H1 (cell line): ENCODE data around the gene RASL10B. TPM values are rescaled to one million over a fixed set of nuclear protein-coding genes. Genes with fewer than 3 reads are reported as not detected.
A peak's percentile ranks its signal among the peaks of the same experiment; 100 is the strongest.

ENCODE experiments used
- CTCF ChIA-PET: fragments of 300-600 bp; sonication (Branson Sonifier 250); formaldehyde crosslinking; loops from one replicate; lab custom pipeline; 2021; ENCODE audit not compliant: partially characterized antibody; lab: Charles Lee
- POLR2A ChIA-PET: fragments of 300-600 bp; sonication (Branson Sonifier 250); formaldehyde crosslinking; loops from one replicate; lab custom pipeline; 2021; ENCODE audit warnings: inconsistent platforms; ENCODE audit not compliant: partially characterized antibody; lab: Charles Lee
- DNase-seq, 2 experiments: peaks; one replicate each; pipeline versions ENCODE4 v3.0.0 to v3.0.0-alpha.2; 2010 to 2022; ENCODE audit warnings: low spot score in 2 of 2, low read depth in 1 of 2, mixed read lengths in 1 of 2
- FAIRE-seq: peaks from 2 replicates; lab custom pipeline; 2011; peaks lifted over from hg19 to GRCh38; lab: Jason Lieb, UNC
- H2AFZ ChIP-seq: 2 replicates; pipeline ENCODE4 v1.8.1; 2012; ENCODE audit warnings: low read length, inconsistent platforms
- H2AK5ac ChIP-seq: 2 replicates; pipeline ENCODE4 v1.6.1; 2013; ENCODE audit warnings: low read depth, low read length
- H2BK120ac ChIP-seq: replicated peaks from 2 replicates; pipeline ENCODE3; 2013; ENCODE audit warnings: low read depth, low read length, inconsistent platforms
- H2BK12ac ChIP-seq: 2 replicates; pipeline ENCODE4 v1.6.1; 2013; ENCODE audit warnings: low read depth, low read length
- H2BK15ac ChIP-seq: 2 replicates; pipeline ENCODE4 v1.6.1; 2013; ENCODE audit warnings: low read length
- H2BK20ac ChIP-seq: 2 replicates; pipeline ENCODE4 v1.6.1; 2013; ENCODE audit warnings: low read length
- H2BK5ac ChIP-seq: 2 replicates; pipeline ENCODE4 v1.6.1; 2013; ENCODE audit warnings: low read depth, low read length
- H3K14ac ChIP-seq: 2 replicates; pipeline ENCODE4 v1.6.1; 2013; ENCODE audit warnings: inconsistent platforms; ENCODE audit not compliant: insufficient read length
- H3K18ac ChIP-seq: 2 replicates; pipeline ENCODE4 v1.6.1; 2013; ENCODE audit warnings: low read length; ENCODE audit errors: extremely low read depth
- H3K23ac ChIP-seq: 2 replicates; pipeline ENCODE4 v1.6.1; 2013; ENCODE audit warnings: inconsistent platforms; ENCODE audit not compliant: insufficient read length
- H3K23me2 ChIP-seq: 2 replicates; pipeline ENCODE4 v1.6.1; 2013; ENCODE audit warnings: low read depth, low read length
- H3K27ac ChIP-seq: 2 replicates; pipeline ENCODE4 v1.6.1; 2011; ENCODE audit warnings: low read depth, low read length, inconsistent platforms
- H3K27me3 ChIP-seq, 4 experiments: replicated peaks in 1 of 4; 1 replicate in 1 of 4; 2 replicates in 3 of 4; pipeline versions ENCODE4 v1.6.1 to v1.8.1; 2011 to 2013; ENCODE audit warnings: low read length in 3 of 4, mild to moderate bottlenecking in 3 of 4, inconsistent platforms in 2 of 4, mixed read lengths in 2 of 4, moderate library complexity in 1 of 4; ENCODE audit not compliant: control insufficient read depth in 3 of 4, insufficient read depth in 3 of 4; ENCODE audit errors: extremely low read depth in 1 of 4
- H3K36me3 ChIP-seq, 4 experiments: 2 replicates each; pipeline versions ENCODE4 v1.6.1 to v1.8.1; 2011 to 2013; ENCODE audit warnings: mild to moderate bottlenecking in 4 of 4, low read length in 3 of 4, moderate library complexity in 2 of 4, control low read depth in 1 of 4, inconsistent platforms in 1 of 4; ENCODE audit not compliant: insufficient read depth in 4 of 4, control insufficient read depth in 2 of 4
- H3K4ac ChIP-seq: replicated peaks from 2 replicates; pipeline ENCODE3; 2013; ENCODE audit warnings: low read length, low read depth, mixed read lengths, inconsistent platforms; ENCODE audit not compliant: insufficient read length
- H3K4me1 ChIP-seq, 4 experiments: replicated peaks in 1 of 4; 1 replicate in 1 of 4; 2 replicates in 3 of 4; pipeline versions ENCODE4 v1.6.1 to v1.8.1; 2011 to 2013; ENCODE audit warnings: low read length in 3 of 4, inconsistent platforms in 2 of 4, mixed read lengths in 1 of 4; ENCODE audit not compliant: insufficient read depth in 4 of 4, control insufficient read depth in 3 of 4
- H3K4me2 ChIP-seq, 2 experiments: 2 replicates each; pipeline versions ENCODE4 v1.6.1 to v1.8.1; 2011 to 2013; ENCODE audit warnings: low read depth in 2 of 2, low read length in 2 of 2, control low read depth in 1 of 2, inconsistent platforms in 1 of 2, mild to moderate bottlenecking in 1 of 2; ENCODE audit not compliant: insufficient read depth in 1 of 2
- H3K4me3 ChIP-seq, 4 experiments: fragments of 200-600, 300-600 bp in 1 of 4; sonication (generic), shearing (Covaris generic), sonication (Bioruptor Twin) in 1 of 4; 2 replicates each; pipeline versions ENCODE4 v1.5.1 to v1.8.1; 2011 to 2016; ENCODE audit warnings: low read length in 4 of 4, low read depth in 3 of 4, control low read depth in 2 of 4, inconsistent platforms in 2 of 4, mild to moderate bottlenecking in 2 of 4, mixed read lengths in 1 of 4, moderate library complexity in 1 of 4; ENCODE audit not compliant: insufficient read depth in 2 of 4; ENCODE audit errors: extremely low read depth in 1 of 4
- H3K56ac ChIP-seq: replicated peaks from 2 replicates; pipeline ENCODE3; 2013; ENCODE audit warnings: low read depth, mild to moderate bottlenecking, mixed read lengths, low read length, inconsistent platforms; ENCODE audit not compliant: insufficient read length
- H3K79me1 ChIP-seq: 2 replicates; pipeline ENCODE4 v1.6.1; 2013; ENCODE audit warnings: low read depth, low read length, control low read depth
- H3K79me2 ChIP-seq, 2 experiments: 2 replicates each; pipeline versions ENCODE4 v1.6.1 to v1.8.1; 2012 to 2013; ENCODE audit warnings: low read length in 2 of 2, mild to moderate bottlenecking in 2 of 2, inconsistent platforms in 1 of 2; ENCODE audit not compliant: insufficient read depth in 2 of 2, control insufficient read depth in 1 of 2
- H3K9ac ChIP-seq, 4 experiments: replicated peaks in 1 of 4; 1 replicate in 1 of 4; 2 replicates in 3 of 4; pipeline versions ENCODE4 v1.6.1 to v1.8.1; 2011 to 2013; ENCODE audit warnings: low read depth in 3 of 4, low read length in 3 of 4, control low read depth in 2 of 4, mild to moderate bottlenecking in 2 of 4, moderate library complexity in 2 of 4, inconsistent platforms in 1 of 4; ENCODE audit errors: extremely low read depth in 1 of 4
- H3K9me3 ChIP-seq, 2 experiments: 2 replicates each; pipeline versions ENCODE4 v1.6.1 to v1.8.1; 2012 to 2013; ENCODE audit warnings: mild to moderate bottlenecking in 2 of 2, moderate library complexity in 2 of 2, control low read depth in 1 of 2, inconsistent platforms in 1 of 2, low read depth in 1 of 2, low read length in 1 of 2, mixed read lengths in 1 of 2; ENCODE audit not compliant: insufficient read depth in 2 of 2
- H4K20me1 ChIP-seq, 2 experiments: replicated peaks in 1 of 2; 2 replicates each; pipeline versions ENCODE3 to v1.8.1; 2011 to 2013; ENCODE audit warnings: inconsistent platforms in 2 of 2, low read length in 2 of 2, mild to moderate bottlenecking in 1 of 2; ENCODE audit not compliant: insufficient read depth in 2 of 2, control insufficient read depth in 1 of 2
- H4K5ac ChIP-seq: 2 replicates; pipeline ENCODE4 v1.6.1; 2013; ENCODE audit warnings: low read length, low read depth, mixed read lengths, inconsistent platforms; ENCODE audit not compliant: insufficient read length
- H4K8ac ChIP-seq: 2 replicates; pipeline ENCODE4 v1.8.0; 2013; ENCODE audit warnings: mild to moderate bottlenecking, moderate library complexity, low read length, inconsistent platforms; ENCODE audit not compliant: insufficient read depth; ENCODE audit errors: extremely low read depth
- H4K91ac ChIP-seq: replicated peaks from 2 replicates; pipeline ENCODE3; 2013; ENCODE audit warnings: low read length, mixed read lengths, inconsistent platforms; ENCODE audit not compliant: insufficient read length
- EP300 ChIP-seq, 2 experiments: IDR thresholded peaks; 1 replicate in 1 of 2; 2 replicates in 1 of 2; pipeline ENCODE4 v1.6.1; 2011 to 2012; ENCODE audit warnings: low read depth in 2 of 2, low read length in 2 of 2, mild to moderate bottlenecking in 2 of 2, borderline replicate concordance in 1 of 2, inconsistent platforms in 1 of 2, moderate library complexity in 1 of 2
- POLR2A ChIP-seq, 2 experiments: IDR thresholded peaks; 1 replicate in 1 of 2; 2 replicates in 1 of 2; pipeline ENCODE4 v1.6.1; 2011; ENCODE audit warnings: low read depth in 2 of 2, low read length in 2 of 2, mild to moderate bottlenecking in 2 of 2; ENCODE audit errors: control extremely low read depth in 1 of 2
- WGBS, 2 experiments: shearing (Covaris generic) in 1 of 2; methylation state at CpG; one replicate each; pipeline versions ENCODE4 v1.1.6 to v1.1.7; 2013 to 2015; ENCODE audit warnings: low lambda C conversion rate in 2 of 2, mixed read lengths in 2 of 2, inconsistent platforms in 1 of 2, low coverage in 1 of 2, missing lambda C conversion rate in 1 of 2; ENCODE audit not compliant: insufficient replicate concordance in 2 of 2, insufficient coverage in 1 of 2, insufficient read length in 1 of 2; ENCODE audit errors: extremely low coverage in 1 of 2, missing lambda C conversion rate in 1 of 2; 5-methylcytosine and 5-hydroxymethylcytosine counted together
- polyA plus RNA-seq, 7 experiments: library from polyadenylated mRNA; depleted of rRNA in 3 of 7; stranded (reverse) in 5 of 7; unstranded in 2 of 7; fragments of >200 nt in 5 of 7; fragments of 200-250 nt in 2 of 7; gene quantifications; 1 replicate in 5 of 7; 2 replicates in 1 of 7; 4 replicates in 1 of 7; pipeline versions ENCODE4 v1.2.1 to v1.2.3, GENCODE V29; 2011 to 2013; ENCODE audit warnings: missing spikeins in 2 of 7, mixed read lengths in 2 of 7
- total RNA-seq: library from RNA; stranded (reverse); fragmentation: NEBNext Ultra II Directional; extraction: Animal tissue kit (Norgen Biotek cat#: 25700); gene quantifications from 2 replicates; pipeline ENCODE4 v1.2.1, GENCODE V29; 2021

Gene RASL10B
- total and polyA plus RNA-seq, 2 of the 8 experiments (the other 6 are each of a cell fraction or from before 2014, with no cell fraction given), result 17.5 to 22.8 TPM

DNA sequence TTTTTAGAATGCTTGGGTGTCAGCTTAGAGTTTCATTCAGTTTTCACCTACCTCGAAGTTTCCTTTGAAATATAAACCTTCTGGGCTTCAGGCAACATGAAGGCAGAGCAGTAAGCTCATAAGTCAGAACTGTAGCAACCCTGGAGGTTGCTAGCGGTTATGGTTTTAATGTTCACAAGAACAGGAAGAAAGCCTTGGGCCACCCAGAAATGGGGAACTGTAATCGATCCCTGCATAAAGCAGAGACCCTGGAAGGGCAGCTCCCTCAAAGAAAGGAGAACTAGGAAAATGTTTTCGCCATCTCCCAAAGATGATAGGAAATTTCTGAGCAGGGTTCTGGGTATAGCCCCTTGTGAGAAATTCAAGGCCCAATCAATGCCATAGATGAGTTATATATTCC is 47.8 kb upstream of the RASL10B start:
- H3K4me1 ChIP-seq, result peaks cover 0 to 3% (median 1%) of the 10 kb centered on the region in 4 experiments; a peak in 3 of 7 replicates
- H3K36me3 ChIP-seq, result peaks cover 5 to 14% (median 11%) of the 10 kb centered on the region in 4 experiments; a peak in 5 of 8 replicates
- H4K91ac ChIP-seq, result no peak overlapping the region
- H3K27me3 ChIP-seq, result no peaks in the 10 kb centered on the region
- no peak overlapping the region for H2AFZ ChIP-seq
- no peaks in the 10 kb centered on the region for H3K9me3 ChIP-seq
- H3K79me1 ChIP-seq, result no peaks in the 10 kb centered on the region
- no peak overlapping the region for H3K18ac ChIP-seq
- H2BK5ac ChIP-seq, result no peak overlapping the region
- H3K23ac ChIP-seq, result no peak overlapping the region
- H2BK120ac ChIP-seq, result no peak overlapping the region
- H2BK15ac ChIP-seq, result no peak overlapping the region
- no peak for FAIRE-seq
- no peak for DNase-seq
- no peak overlapping the region for H3K14ac ChIP-seq
- ChIA-PET CTCF (interaction anchor here (1.0 to 1.7 kb wide), 5 partner anchors 10 to 87 kb away, joined by 3 to 8 read pairs (median 3); no protein-coding TSS in a partner anchor), POLR2A (interaction anchor here (0.7 to 1.5 kb wide), 5 partner anchors 9 to 94 kb away, joined by 3 to 4 read pairs (median 3); no protein-coding TSS in a partner anchor)
- peaks cover 0 to 1% of the 10 kb centered on the region in 2 experiments for H4K20me1 ChIP-seq
- no peaks in the 10 kb centered on the region for H3K23me2 ChIP-seq
- TF ChIP-seq POLR2A (IDR thresholded peaks at IDR 0.05; ENCODE audit: control extremely low read depth in 1 of 2, low read depth in 2 of 2, low read length in 2 of 2) (no peak), EP300 (IDR thresholded peaks at IDR 0.05; ENCODE audit: borderline replicate concordance in 1 of 2, low read depth in 2 of 2, low read length in 2 of 2) (no peak)
- H3K79me2 ChIP-seq, result no peaks in the 10 kb centered on the region
- no peak overlapping the region for H4K5ac ChIP-seq
- no peak overlapping the region for H3K4ac ChIP-seq
- H4K8ac ChIP-seq, result no peak overlapping the region
- no peak overlapping the region for H3K56ac ChIP-seq
- no peak overlapping the region; a peak in 2 of 4 replicates for H3K4me2 ChIP-seq
- H3K9ac ChIP-seq, result no peak overlapping the region
- 89% methylated on average over 4 of the region's 4 CpGs; no CpG with 5 or more reads in 1 of the 2 experiments for WGBS, 2 experiments
- peak overlapping the region in 1 of 4 experiments; percentile 10; a peak in 1 of 8 replicates for H3K4me3 ChIP-seq
- no peak overlapping the region for H3K27ac ChIP-seq
- no peak overlapping the region for H2BK20ac ChIP-seq
- H2BK12ac ChIP-seq, result no peak overlapping the region
- H2AK5ac ChIP-seq, result no peak overlapping the region
